Measurements from ENCODE around the gene CNTN6.

The CNTN6 gene

GRCh38 chr3:1092771-1093170 is at the start of gene CNTN6:
Gene CNTN6, plus strand, starts transcription at chr3:1093024. Its CDS starts 54,985 bp downstream, at chr3:1148009.
- DNase-seq (ENCODE audit: low read depth), result no peak

DNA sequence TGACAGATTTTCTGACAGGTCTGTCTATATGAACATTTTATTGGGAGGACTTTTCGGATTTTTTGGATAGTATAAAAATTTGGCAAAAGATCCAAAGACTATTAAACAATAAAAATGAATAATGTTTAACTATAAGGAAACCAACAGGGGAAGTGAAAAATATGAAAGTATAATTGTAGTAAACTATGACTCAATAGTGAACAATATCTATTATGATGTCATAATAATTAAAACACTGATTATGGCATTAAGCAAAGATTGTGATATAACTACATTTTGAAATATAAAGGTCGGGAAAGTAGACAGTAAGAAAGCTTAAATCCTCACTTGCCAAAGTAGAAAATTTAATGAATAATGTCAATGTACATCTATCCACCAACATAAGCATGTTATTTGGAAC is 44.3 kb upstream of the CNTN6 start:
- DNase-seq (ENCODE audit: low read depth), result no peak

DNA sequence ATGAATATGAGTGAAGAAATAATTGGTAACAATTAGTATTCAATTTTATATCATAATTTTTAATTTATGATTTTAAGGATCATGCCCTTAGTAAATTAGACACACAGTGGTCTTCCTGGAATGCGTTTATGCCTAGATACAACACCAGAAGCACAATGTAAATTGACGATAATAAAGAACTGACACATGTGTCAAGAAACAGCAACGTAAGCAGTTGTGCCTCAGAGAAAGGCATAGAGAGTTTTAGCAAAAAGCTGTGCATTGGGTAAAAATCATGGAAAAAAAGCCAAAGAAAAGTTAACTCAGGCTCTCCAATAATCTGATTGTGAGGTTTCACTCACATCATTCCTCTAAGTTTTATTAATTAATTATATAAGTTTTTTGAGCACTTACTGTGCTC is 37.0 kb upstream of the CNTN6 start:
- no peak for DNase-seq (ENCODE audit: low read depth)

GRCh38 chr3:1056744-1057143 is 36.1 kb upstream of the CNTN6 start:
- no peak for DNase-seq (ENCODE audit: low read depth)

- DNase-seq (ENCODE audit: low read depth), result no peak
Measured at GRCh38 chr3:1057436-1057835, 35.4 kb upstream of the CNTN6 start.

GRCh38 chr3:1068985-1069384 is 23.8 kb upstream of the CNTN6 start:
- DNase-seq (ENCODE audit: low read depth), result no peak

DNA sequence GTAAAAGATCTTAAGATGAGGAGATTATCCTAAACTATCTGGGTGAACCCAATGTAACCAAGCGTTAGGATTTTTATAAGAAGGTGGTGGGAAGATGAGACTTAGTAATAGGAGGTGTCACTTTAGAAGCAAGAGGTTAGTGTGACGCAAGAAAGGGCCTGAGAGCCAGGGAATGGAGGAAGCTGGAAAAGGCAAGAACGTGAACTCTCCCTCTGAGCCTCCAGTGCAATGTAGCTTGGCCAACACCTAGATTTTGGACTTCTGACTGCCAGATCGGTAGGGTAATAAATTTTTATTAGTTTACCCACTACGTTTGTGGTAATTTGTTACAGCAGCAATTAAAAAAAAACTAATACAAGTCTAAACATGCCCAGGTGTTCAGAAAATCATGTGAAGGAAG is 20.8 kb upstream of the CNTN6 start:
- DNase-seq (ENCODE audit: low read depth), result no peak

GRCh38 chr3:1079662-1080061 is 13.2 kb upstream of the CNTN6 start:
- DNase-seq (ENCODE audit: low read depth), result no peak

DNA sequence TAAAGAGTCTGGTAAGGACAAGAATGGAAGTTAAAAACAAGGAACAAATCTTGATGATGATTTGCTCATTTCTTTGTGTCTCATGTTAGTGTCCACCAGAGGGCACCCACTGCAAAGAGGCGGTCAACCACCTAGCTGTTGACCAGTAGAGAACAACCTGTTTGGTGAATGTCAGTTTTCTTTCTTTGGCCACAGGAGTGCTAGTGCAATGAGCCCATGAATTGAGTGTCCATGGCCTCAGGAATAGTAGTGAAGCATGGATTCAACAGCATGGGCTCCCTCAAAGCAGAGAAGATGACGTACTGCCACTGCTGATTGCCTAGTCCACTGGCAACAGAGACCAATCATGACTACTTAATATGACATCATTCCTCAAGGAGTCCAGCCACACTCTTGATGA is 10.7 kb upstream of the CNTN6 start:
- no peak for DNase-seq (ENCODE audit: low read depth)

DNA sequence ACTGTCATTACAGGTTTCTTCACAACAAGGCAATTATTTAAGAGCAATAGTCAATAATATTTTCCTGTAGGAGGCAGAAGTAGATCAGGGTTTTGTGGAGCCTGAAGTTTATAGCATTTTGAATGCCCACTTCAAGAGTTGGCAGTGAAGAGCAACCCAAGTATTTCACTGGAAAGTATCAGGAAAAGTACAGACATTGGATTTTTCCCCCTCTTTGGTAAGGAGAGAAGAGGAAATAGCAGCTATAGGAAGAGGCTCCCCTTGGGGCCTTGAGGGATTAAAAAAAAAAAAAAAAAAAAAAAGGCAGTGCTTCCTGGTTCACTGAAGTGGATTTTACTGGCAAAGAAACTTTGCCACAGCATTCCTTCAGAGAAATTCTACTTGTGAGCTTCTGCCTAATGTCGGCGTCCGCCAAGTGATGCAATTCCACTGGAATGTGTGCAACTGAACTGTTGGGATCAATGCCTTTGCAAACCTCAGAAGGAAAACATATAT is 5.7 kb upstream of the CNTN6 start:
- no peak for DNase-seq (ENCODE audit: low read depth)

- DNase-seq (ENCODE audit: low read depth), result no peak
Measured at GRCh38 chr3:1088503-1088902, 4.3 kb upstream of the CNTN6 start.

DNA sequence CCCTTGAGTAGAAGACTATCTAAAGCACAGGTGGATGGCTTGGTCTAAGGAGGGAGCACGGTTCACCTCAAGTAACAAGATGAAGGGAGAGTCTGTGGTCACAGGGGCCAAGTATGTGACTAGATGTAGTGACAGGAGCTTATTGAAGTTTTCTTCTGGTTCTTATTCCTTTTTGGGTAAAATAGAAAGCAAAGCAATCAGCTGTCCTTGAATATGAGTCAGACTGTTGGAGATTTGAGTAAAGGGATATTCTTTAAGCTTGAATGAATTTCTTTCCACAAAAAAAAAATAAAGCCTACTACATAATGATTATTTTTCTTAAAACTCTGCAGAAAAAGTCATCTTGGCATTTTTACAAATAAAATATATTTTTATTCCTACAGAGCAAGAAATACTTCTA is 1.5 kb upstream of the CNTN6 start:
- DNase-seq (ENCODE audit: low read depth), result no peak

DNA sequence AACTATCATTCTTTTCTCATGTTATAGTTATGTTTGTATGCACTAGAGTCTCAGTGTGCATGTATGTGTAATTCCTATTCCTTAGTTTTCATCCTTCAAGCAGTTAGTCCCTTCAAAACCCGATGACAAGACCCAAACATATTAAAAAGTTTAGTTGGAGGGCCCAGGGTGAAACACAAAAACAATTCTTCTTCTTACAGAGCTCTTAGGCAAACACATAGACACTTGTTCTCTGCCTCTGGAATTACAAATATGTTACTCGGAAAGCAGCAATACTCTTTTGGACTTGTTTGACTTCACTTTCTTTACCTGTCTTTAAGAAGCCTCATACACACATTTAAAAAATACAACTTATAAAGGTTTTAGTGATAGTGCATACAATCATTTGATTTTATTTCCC is 763 bp upstream of the CNTN6 start:
- DNase-seq (ENCODE audit: low read depth), result no peak

GRCh38 chr3:1093217-1093616 is 393 bp downstream of the CNTN6 start:
- no peak for DNase-seq (ENCODE audit: low read depth)

DNA sequence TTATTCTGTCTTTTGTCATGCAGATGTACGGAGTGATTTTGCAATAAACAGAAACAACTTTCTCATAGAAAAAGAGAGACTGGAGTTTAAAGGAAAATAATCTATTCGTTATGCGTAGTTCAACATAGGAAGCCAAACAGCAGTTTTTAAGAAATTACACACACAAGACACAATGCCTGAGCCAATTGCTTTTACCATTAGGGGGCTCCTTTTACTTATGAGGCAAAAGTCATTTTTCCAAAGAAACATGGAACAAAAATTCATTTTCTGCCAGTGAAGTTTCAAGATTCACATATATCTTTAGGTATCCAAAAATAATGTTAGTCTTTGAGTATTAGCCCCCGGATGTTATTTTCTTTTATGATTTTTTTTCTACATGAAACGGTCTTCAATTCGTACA is 10.7 kb downstream of the CNTN6 start:
- DNase-seq (ENCODE audit: low read depth), result no peak

GRCh38 chr3:1117843-1118473 is 25.1 kb downstream of the CNTN6 start:
- DNase-seq (ENCODE audit: low read depth), result no peak

DNA sequence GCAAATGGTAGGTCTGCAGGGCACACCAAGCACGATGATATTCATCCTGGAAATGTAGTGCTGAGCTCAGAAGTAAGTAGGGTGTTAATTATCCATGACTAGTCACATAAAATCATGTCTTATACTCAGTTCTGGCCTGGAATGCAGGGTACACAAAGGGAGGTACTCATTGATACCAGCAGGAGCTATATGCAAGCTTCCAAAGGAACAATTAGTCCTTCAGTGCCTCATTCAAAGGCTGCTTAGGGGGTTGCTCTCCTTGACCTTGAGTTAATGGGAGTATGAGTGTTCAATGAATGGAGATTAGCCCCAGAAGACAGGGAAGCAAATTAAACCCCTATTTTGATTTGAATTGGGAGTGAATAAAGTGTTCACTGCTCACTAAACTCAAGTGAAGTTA is 38.3 kb downstream of the CNTN6 start:
- DNase-seq (ENCODE audit: low read depth), result no peak

- DNase-seq (ENCODE audit: low read depth), result no peak
Measured at GRCh38 chr3:1135194-1135593, 42.4 kb downstream of the CNTN6 start.

DNA sequence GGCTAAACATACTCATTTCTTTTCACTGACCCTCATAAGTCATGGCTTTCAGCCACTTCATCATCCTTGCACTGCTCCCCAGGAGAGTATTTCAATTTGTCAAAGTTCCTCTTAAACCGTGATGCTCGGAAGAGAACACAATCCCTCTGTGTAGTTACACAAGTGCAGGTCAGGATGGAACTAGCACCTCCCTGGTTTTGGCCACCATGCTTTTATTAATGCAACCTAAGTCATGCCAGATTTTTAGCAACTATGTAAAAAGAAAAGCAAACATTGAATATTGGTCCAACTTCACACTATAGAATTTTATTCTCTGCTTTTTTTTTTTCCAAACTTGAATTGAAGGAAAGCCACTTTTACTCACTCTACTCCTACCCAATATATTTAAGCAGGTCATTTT is 45.2 kb downstream of the CNTN6 start:
- no peak for DNase-seq (ENCODE audit: low read depth)

DNA sequence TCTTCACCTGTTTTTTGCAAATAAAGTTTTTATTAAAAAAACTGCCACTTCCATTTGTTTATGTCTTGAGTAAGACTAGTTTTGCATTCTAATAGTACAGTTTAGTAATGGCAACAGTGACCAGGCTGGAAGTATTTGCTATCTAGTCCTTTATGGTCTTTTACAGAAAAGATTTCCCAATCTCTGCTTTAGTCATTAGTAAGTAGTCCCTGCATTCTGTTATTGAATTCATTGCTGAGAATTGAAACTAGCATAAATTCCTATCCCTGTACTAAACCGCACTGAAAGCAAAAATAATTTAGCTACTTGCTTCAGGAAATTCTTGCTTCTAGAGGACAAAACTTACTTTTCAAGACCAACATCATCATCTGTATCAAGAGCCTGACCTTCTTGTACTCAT is 46.2 kb downstream of the CNTN6 start:
- DNase-seq (ENCODE audit: low read depth), result no peak

DNA sequence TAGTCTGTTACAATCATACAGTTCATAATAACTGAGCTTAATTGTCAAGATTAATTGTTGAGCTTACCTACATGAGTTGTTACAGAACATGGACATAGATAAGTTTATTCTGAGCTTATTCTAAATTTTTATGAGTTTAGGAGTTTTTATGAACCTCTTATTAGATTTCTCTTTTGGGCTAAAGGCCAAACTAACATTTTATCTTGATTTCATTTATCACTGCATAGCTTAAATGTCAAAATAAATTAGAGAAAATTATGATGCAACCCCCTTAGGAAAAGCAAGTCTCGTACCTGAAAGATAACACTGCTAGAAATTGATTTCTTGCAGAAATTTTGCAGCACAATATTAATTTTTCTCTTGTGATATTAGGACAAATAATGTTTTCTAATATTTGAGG is 54.5 kb downstream of the CNTN6 start:
- no peak for DNase-seq (ENCODE audit: low read depth)

- DNase-seq (ENCODE audit: low read depth), result no peak
Measured at GRCh38 chr3:1147819-1148218, 55.0 kb downstream of the CNTN6 start.

GRCh38 chr3:1164101-1164500 is 71.3 kb downstream of the CNTN6 start:
- DNase-seq (ENCODE audit: low read depth), result no peak

GRCh38 chr3:1171320-1171719 is 78.5 kb downstream of the CNTN6 start:
- DNase-seq (ENCODE audit: low read depth), result no peak

DNA sequence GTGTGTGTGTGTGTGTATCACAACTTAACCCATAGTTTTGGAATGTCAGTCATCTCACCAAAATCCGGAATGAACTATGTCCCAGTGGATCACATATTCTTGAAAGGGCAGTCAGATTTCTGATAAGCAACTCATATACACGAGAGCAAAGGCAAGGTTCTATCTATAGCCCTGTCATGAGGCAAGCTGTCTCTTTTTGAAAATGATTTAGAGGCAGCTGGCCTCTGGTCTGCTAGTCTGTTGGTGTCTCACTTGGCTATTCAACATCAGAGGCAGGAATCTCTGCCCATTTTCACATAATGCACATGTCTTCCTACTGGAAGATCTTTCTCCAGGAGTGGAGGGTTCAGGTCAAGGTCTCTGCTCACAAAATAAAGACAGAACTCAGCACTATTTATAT is 79.8 kb downstream of the CNTN6 start:
- DNase-seq (ENCODE audit: low read depth), result no peak

All from CMK (cell line).